Endodermal cell (in vitro differentiated cells): ENCODE measurements around the gene HACD2. TPM values are rescaled to one million over a fixed set of nuclear protein-coding genes. Genes with fewer than 3 reads are reported as not detected.

Experiments
- DNase-seq: peaks from one replicate; pipeline ENCODE4 v3.0.0-alpha.2; 2017
- H3K27ac ChIP-seq: 2 replicates; pipeline ENCODE4 v1.5.1; 2013; ENCODE audit warnings: mild to moderate bottlenecking, low read depth, low read length, moderate library complexity
- H3K27me3 ChIP-seq: 2 replicates; pipeline ENCODE4 v1.6.1; 2013; ENCODE audit warnings: mild to moderate bottlenecking, low read length, moderate library complexity; ENCODE audit not compliant: insufficient read depth, control insufficient read depth, poor library complexity, severe bottlenecking
- H3K36me3 ChIP-seq: 2 replicates; pipeline ENCODE4 v1.7.0; 2013; ENCODE audit warnings: mild to moderate bottlenecking, low read length, moderate library complexity; ENCODE audit not compliant: control insufficient read depth, insufficient read depth
- H3K4me1 ChIP-seq: one replicate; pipeline ENCODE4 v1.7.0; 2013; ENCODE audit warnings: low read length; ENCODE audit not compliant: control insufficient read depth, insufficient read depth
- H3K4me3 ChIP-seq: 2 replicates; pipeline ENCODE4 v1.5.1; 2013; ENCODE audit warnings: mild to moderate bottlenecking, low read length, moderate library complexity
- H3K9ac ChIP-seq: 2 replicates; pipeline ENCODE4 v1.6.1; 2013; ENCODE audit warnings: mild to moderate bottlenecking, low read length, moderate library complexity; ENCODE audit not compliant: poor library complexity, severe bottlenecking; ENCODE audit errors: extremely low read depth
- H3K9me3 ChIP-seq: 2 replicates; pipeline ENCODE4 v1.6.1; 2013; ENCODE audit warnings: mild to moderate bottlenecking, low read length, moderate library complexity; ENCODE audit not compliant: control insufficient read depth
- H3K27ac Mint-ChIP-seq: 2 replicates; pipeline ENCODE4 v1.8.0; 2020; ENCODE audit warnings: mixed read lengths
- H3K27me3 Mint-ChIP-seq: 2 replicates; pipeline ENCODE4 v1.8.0; 2021; ENCODE audit warnings: mild to moderate bottlenecking, mixed read lengths; ENCODE audit not compliant: insufficient read depth
- H3K36me3 Mint-ChIP-seq: 2 replicates; pipeline ENCODE4 v1.8.0; 2020; ENCODE audit warnings: low read depth, mixed read lengths
- H3K4me1 Mint-ChIP-seq: 2 replicates; pipeline ENCODE4 v1.8.0; 2020; ENCODE audit warnings: mixed read lengths
- H3K4me3 Mint-ChIP-seq: 2 replicates; pipeline ENCODE4 v1.8.0; 2020; ENCODE audit warnings: mild to moderate bottlenecking, moderate library complexity, mixed read lengths
- H3K9me3 Mint-ChIP-seq: 2 replicates; pipeline ENCODE4 v1.8.0; 2020; ENCODE audit warnings: mild to moderate bottlenecking, mixed read lengths
- WGBS, 2 experiments: methylation state at CpG; one replicate each; pipeline versions ENCODE4 v1.1.5 to v1.1.7; 2013; ENCODE audit warnings: missing lambda C conversion rate in 2 of 2, mixed read lengths in 1 of 2; ENCODE audit not compliant: insufficient coverage in 1 of 2, insufficient read length in 1 of 2; 5-methylcytosine and 5-hydroxymethylcytosine counted together
- total RNA-seq, 2 donors: library from RNA; stranded (reverse); fragmentation: NEBNext Ultra II Directional in 1 of 2; extraction: Animal tissue kit (Norgen Biotek cat#: 25700) in 1 of 2; gene quantifications; 2 replicates in 1 of 2; 3 replicates in 1 of 2; pipeline ENCODE4 v1.2.1, GENCODE V29; 2021
- TF ChIP-seq, protein P1 (sequence below): fragments of 200-600 bp; sonication (generic); conservative IDR thresholded peaks from 2 replicates; pipeline ENCODE4 v1.5.0; 2021; ENCODE audit warnings: antibody characterized with exemption, mild to moderate bottlenecking

Gene HACD2
- total RNA-seq, 2 donors from 2014 or later, result 32.5 to 48.7 TPM

DNA sequence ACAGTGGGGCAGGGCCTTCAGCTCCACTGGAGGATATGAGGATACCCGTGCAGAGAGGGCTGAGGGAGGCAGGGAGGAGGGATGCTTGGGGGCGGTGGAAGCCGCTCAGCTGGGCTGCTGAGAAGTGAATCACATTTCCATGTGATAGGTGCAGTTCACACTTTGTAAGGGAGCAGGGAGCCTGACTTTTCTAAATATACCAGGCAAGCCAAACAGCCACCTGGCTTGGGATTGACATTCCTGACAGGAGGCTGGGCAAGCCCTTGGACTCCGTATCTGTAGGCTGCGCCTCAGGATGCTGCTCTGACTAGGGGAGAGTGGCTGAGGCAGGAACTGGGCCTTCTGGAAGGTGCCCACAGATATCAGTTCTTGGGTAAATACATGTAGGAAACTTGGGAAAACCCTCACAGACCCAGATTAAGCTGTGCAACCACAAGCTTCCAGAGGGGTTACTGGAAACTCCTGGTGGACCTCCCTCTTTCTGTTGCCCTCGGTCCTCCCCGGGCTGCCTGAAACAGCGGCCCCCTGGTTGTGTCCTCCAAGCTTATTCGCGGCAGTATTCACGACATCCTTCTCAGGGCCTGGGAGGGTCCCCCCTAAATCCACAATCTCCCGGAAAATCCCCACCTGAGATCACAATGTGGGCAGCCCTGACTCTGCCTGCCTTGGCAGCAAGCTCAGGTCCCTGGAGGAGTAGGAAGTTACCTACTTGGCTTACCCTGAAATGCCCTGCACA is 103.0 kb downstream of the HACD2 start:
- H3K9me3 Mint-ChIP-seq, result no peaks in the 10 kb centered on the region
- Histone ChIP-seq H3K4me1 (no peaks in the 10 kb centered on the region), H3K9ac (no peak overlapping the region), H3K36me3 (no peaks in the 10 kb centered on the region), H3K9me3 (no peaks in the 10 kb centered on the region), H3K4me3 (no peak overlapping the region), H3K27ac (no peak overlapping the region), H3K27me3 (no peaks in the 10 kb centered on the region)
- no peak overlapping the region for H3K4me3 Mint-ChIP-seq
- TF ChIP-seq, protein P1, sequence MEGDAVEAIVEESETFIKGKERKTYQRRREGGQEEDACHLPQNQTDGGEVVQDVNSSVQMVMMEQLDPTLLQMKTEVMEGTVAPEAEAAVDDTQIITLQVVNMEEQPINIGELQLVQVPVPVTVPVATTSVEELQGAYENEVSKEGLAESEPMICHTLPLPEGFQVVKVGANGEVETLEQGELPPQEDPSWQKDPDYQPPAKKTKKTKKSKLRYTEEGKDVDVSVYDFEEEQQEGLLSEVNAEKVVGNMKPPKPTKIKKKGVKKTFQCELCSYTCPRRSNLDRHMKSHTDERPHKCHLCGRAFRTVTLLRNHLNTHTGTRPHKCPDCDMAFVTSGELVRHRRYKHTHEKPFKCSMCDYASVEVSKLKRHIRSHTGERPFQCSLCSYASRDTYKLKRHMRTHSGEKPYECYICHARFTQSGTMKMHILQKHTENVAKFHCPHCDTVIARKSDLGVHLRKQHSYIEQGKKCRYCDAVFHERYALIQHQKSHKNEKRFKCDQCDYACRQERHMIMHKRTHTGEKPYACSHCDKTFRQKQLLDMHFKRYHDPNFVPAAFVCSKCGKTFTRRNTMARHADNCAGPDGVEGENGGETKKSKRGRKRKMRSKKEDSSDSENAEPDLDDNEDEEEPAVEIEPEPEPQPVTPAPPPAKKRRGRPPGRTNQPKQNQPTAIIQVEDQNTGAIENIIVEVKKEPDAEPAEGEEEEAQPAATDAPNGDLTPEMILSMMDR, result no peak
- 73 to 87% methylated on average over 4 to 12 of the region's 12 CpGs for WGBS, 2 experiments
- peak; percentile 54 for DNase-seq
- H3K4me1 Mint-ChIP-seq, result no peaks in the 10 kb centered on the region
- peaks cover 20% of the 10 kb centered on the region for H3K27me3 Mint-ChIP-seq
- no peak overlapping the region for H3K27ac Mint-ChIP-seq
- no peaks in the 10 kb centered on the region for H3K36me3 Mint-ChIP-seq

DNA sequence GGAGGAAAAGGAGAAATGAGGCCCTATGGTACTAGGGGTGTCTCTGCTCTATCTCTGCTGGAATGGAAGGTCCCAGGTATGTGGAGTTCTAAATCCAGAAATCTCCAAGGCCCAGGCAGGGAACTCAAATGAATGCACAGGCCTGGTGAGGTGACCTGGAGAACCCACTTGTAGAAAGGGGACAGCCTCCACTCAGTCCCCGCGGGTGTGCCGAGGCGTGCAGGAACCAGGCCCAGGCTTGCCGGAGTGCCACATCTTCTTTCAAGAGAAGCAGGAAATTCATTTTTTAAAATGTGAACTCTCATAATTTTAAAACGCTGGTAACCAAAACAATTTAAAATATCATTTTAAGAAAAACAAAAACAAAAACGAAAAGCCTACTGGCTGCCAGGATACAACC is 103.8 kb downstream of the HACD2 start:
- no peaks in the 10 kb centered on the region for H3K27me3 ChIP-seq
- no peak overlapping the region for H3K27ac Mint-ChIP-seq
- 90 to 94% methylated on average over 3 to 7 of the region's 7 CpGs for WGBS, 2 experiments
- no peaks in the 10 kb centered on the region for H3K9me3 ChIP-seq
- H3K27me3 Mint-ChIP-seq, result peaks cover 14% of the 10 kb centered on the region
- H3K9ac ChIP-seq, result no peak overlapping the region
- no peak overlapping the region for H3K4me3 Mint-ChIP-seq
- H3K4me3 ChIP-seq, result no peak overlapping the region
- H3K36me3 Mint-ChIP-seq, result no peaks in the 10 kb centered on the region
- TF ChIP-seq, protein P1, result no peak
- no peaks in the 10 kb centered on the region for H3K4me1 Mint-ChIP-seq
- H3K9me3 Mint-ChIP-seq, result no peaks in the 10 kb centered on the region
- no peaks in the 10 kb centered on the region for H3K4me1 ChIP-seq
- no peak overlapping the region for H3K27ac ChIP-seq
- no peak for DNase-seq
- no peaks in the 10 kb centered on the region for H3K36me3 ChIP-seq

DNA sequence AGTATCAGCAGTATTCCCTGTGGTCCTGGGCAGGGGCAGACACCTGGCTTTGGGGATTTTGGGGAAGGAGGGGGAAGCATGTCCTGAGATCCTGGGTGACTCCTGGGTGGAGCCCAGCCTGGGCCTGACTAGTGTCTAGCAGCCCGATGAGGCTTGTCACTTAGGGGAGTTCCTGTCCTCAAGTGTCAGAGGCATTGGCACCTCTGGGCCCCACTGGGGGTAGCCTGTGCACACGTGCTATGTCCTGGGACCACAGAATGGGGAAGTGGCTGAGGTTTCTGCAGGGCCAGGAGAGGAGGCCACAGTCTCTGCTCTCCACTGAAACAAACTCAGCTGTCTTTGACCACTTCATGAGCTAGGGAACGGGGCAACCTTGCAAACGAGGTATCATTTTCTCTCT is 104.4 kb downstream of the HACD2 start:
- 90 to 100% methylated on average over 2 to 4 of the region's 4 CpGs for WGBS, 2 experiments
- Mint-ChIP-seq H3K27me3 (peaks cover 12% of the 10 kb centered on the region), H3K36me3 (no peaks in the 10 kb centered on the region), H3K4me1 (peaks cover 5% of the 10 kb centered on the region), H3K9me3 (no peaks in the 10 kb centered on the region), H3K27ac (no peak overlapping the region), H3K4me3 (no peak overlapping the region)
- no peak for DNase-seq
- TF ChIP-seq, protein P1, result no peak
- H3K4me3 ChIP-seq, result no peak overlapping the region
- no peaks in the 10 kb centered on the region for H3K4me1 ChIP-seq
- H3K27ac ChIP-seq, result no peak overlapping the region
- H3K9ac ChIP-seq, result no peak overlapping the region
- H3K36me3 ChIP-seq, result no peaks in the 10 kb centered on the region
- no peaks in the 10 kb centered on the region for H3K27me3 ChIP-seq
- no peaks in the 10 kb centered on the region for H3K9me3 ChIP-seq
